ENCODE data around the gene CD300A. TPM values are rescaled to one million over a fixed set of nuclear protein-coding genes. Genes with fewer than 3 reads are reported as not detected.

The CD300A gene
- total and polyA plus RNA-seq, 2 donors (not counting 1 experiment from before 2014, with no cell fraction given) = not detected

DNA sequence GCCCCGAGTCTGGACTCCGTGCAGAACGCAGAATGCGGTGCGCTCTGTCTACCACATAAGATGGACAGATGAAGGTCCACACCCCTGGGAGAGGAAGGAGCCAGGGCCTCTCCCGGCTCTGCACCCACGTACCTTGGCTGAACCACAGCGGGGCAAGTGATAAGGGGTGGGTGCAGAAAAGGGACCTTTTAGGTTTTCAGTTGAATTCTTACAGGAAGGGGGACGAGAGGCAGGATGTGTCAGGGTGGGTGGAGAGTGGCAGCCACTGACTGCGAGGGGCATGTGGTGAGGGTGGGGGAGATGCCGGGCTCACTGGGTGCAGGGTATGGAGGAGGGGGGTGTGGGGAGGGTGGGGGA lies 372 bp downstream of the CD300A start:
- no peak overlapping the region for H3K9ac ChIP-seq (ENCODE audit: insufficient read depth, low read length)
- no peak overlapping the region for H3K4me2 ChIP-seq (ENCODE audit: extremely low read depth, insufficient read depth, low read length)
- H3K4me1 ChIP-seq (ENCODE audit: control insufficient read depth, extremely low read depth, insufficient read depth, low read length) = no peaks in the 10 kb centered on the region
- no peaks in the 10 kb centered on the region for H3K36me3 ChIP-seq (ENCODE audit: control insufficient read depth, insufficient read depth, low read length)
- no peak overlapping the region for H3K27ac ChIP-seq (ENCODE audit: insufficient read depth, low read length)
- no peaks in the 10 kb centered on the region for H3K27me3 ChIP-seq (ENCODE audit: control insufficient read depth, insufficient read depth, low read length)
- H3K79me2 ChIP-seq (ENCODE audit: control insufficient read depth, insufficient read depth, low read length) = no peaks in the 10 kb centered on the region
- H3K4me3 ChIP-seq (replicated peaks in 1 of 4; ENCODE audit: control extremely low read depth in 1 of 4, insufficient read depth in 1 of 4, low read depth in 3 of 4, low read length in 4 of 4) = no peak overlapping the region
- no peak for DNase-seq (ENCODE audit: low read depth in 2 of 2)
- no peak overlapping the region for H2AFZ ChIP-seq (ENCODE audit: low read length)
- H3K9me3 ChIP-seq (ENCODE audit: control insufficient read depth, insufficient read depth, low read depth, low read length) = no peaks in the 10 kb centered on the region
- H4K20me1 ChIP-seq (ENCODE audit: control insufficient read depth, extremely low read depth, insufficient read depth, low read length) = no peaks in the 10 kb centered on the region
- no peak for TF ChIP-seq CTCF (conservative IDR thresholded peaks at IDR 0.05 in 1 of 2, IDR thresholded peaks at IDR 0.05 in 1 of 2; ENCODE audit: low read depth in 1 of 2, low read length in 2 of 2)
- TF ChIP-seq EZH2 (IDR thresholded peaks at IDR 0.05; ENCODE audit: low read length, missing control alignments) = no peak

DNA sequence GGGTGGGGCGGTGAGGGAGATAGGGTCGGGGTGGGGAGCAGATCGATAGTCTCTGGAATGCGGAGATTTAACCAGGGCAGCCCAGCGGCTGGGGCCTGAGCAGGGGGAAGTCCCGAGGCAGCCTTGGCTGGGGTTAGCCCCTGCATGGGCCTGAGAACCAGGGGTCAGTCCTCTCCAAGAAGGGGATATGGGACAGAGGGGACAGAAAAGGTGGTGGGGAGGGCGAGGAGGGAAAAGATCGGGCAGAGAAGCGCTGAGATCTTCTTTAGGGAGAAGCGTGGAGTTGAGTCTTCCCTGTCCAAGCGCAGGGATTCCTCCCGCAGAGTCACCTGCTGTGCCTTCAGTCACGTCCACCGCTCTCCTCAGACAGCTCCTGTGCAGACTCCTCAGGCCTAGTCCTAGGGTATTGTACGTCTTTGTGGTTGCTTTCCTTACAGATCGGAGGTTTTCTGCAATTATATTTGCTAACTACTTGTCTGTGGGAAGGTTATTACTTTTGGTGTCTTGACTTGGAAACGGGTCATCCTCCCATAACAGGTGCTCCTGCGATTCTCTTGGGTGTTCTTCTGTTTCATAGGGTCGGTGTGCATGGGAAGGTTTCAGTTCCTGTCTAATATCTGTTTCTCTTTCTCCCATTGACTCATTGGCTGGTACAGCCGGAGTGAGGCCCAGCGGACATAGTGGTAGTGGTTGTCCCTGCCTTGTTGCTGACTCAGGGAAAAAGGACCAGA lies 952 bp downstream of the CD300A start:
- no peaks in the 10 kb centered on the region for H3K36me3 ChIP-seq (ENCODE audit: control insufficient read depth, insufficient read depth, low read length)
- H3K9ac ChIP-seq (ENCODE audit: insufficient read depth, low read length) = no peak overlapping the region
- no peaks in the 10 kb centered on the region for H3K9me3 ChIP-seq (ENCODE audit: control insufficient read depth, insufficient read depth, low read depth, low read length)
- DNase-seq (ENCODE audit: low read depth in 2 of 2) = no peak
- no peaks in the 10 kb centered on the region for H3K4me1 ChIP-seq (ENCODE audit: control insufficient read depth, extremely low read depth, insufficient read depth, low read length)
- H4K20me1 ChIP-seq (ENCODE audit: control insufficient read depth, extremely low read depth, insufficient read depth, low read length) = no peaks in the 10 kb centered on the region
- H3K4me3 ChIP-seq (replicated peaks in 1 of 4; ENCODE audit: control extremely low read depth in 1 of 4, insufficient read depth in 1 of 4, low read depth in 3 of 4, low read length in 4 of 4) = no peak overlapping the region
- no peaks in the 10 kb centered on the region for H3K79me2 ChIP-seq (ENCODE audit: control insufficient read depth, insufficient read depth, low read length)
- no peak for TF ChIP-seq EZH2 (IDR thresholded peaks at IDR 0.05; ENCODE audit: low read length, missing control alignments)
- no peak for TF ChIP-seq CTCF (conservative IDR thresholded peaks at IDR 0.05 in 1 of 2, IDR thresholded peaks at IDR 0.05 in 1 of 2; ENCODE audit: low read depth in 1 of 2, low read length in 2 of 2)
- H3K27me3 ChIP-seq (ENCODE audit: control insufficient read depth, insufficient read depth, low read length) = no peaks in the 10 kb centered on the region
- no peak overlapping the region for H2AFZ ChIP-seq (ENCODE audit: low read length)
- H3K27ac ChIP-seq (ENCODE audit: insufficient read depth, low read length) = no peak overlapping the region
- H3K4me2 ChIP-seq (ENCODE audit: extremely low read depth, insufficient read depth, low read length) = no peak overlapping the region

DNA sequence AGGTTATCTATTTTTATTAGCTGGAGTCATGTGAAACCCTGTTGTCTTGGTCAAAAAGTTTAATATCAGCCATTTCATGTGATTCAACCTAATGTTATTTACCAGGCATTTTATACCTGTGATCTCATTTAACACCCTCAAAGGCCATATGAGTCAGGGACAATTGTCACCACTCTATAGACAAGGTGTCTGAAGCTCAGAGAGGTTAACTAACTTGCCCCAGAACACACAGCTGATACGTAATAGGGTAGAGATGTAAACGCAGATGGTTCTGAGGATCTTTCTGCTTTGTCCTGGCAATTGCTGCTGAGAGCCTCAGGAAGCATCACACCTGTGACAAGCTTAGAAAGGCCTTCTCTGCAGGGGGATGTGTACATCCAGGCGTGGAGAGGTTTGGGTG lies 4.9 kb downstream of the CD300A start:
- Histone ChIP-seq H3K27me3 (ENCODE audit: control insufficient read depth, insufficient read depth, low read length) (no peaks in the 10 kb centered on the region), H3K79me2 (ENCODE audit: control insufficient read depth, insufficient read depth, low read length) (no peaks in the 10 kb centered on the region), H3K4me1 (ENCODE audit: control insufficient read depth, extremely low read depth, insufficient read depth, low read length) (no peaks in the 10 kb centered on the region), H4K20me1 (ENCODE audit: control insufficient read depth, extremely low read depth, insufficient read depth, low read length) (no peaks in the 10 kb centered on the region), H3K4me2 (ENCODE audit: extremely low read depth, insufficient read depth, low read length) (no peak overlapping the region), H3K4me3 (replicated peaks in 1 of 4; ENCODE audit: control extremely low read depth in 1 of 4, insufficient read depth in 1 of 4, low read depth in 3 of 4, low read length in 4 of 4) (no peak overlapping the region), H2AFZ (ENCODE audit: low read length) (no peak overlapping the region), H3K27ac (ENCODE audit: insufficient read depth, low read length) (no peak overlapping the region), H3K36me3 (ENCODE audit: control insufficient read depth, insufficient read depth, low read length) (no peaks in the 10 kb centered on the region), H3K9me3 (ENCODE audit: control insufficient read depth, insufficient read depth, low read depth, low read length) (no peaks in the 10 kb centered on the region), H3K9ac (ENCODE audit: insufficient read depth, low read length) (no peak overlapping the region)
- TF ChIP-seq CTCF (conservative IDR thresholded peaks at IDR 0.05 in 1 of 2, IDR thresholded peaks at IDR 0.05 in 1 of 2; ENCODE audit: low read depth in 1 of 2, low read length in 2 of 2) = no peak
- TF ChIP-seq EZH2 (IDR thresholded peaks at IDR 0.05; ENCODE audit: low read length, missing control alignments) = no peak
- no peak for DNase-seq (ENCODE audit: low read depth in 2 of 2)
